GM18505 (cell line): ENCODE data around the gene HBD.

Source experiments
- ATAC-seq: cut with Tn5 transposase; IDR thresholded peaks from one replicate; pipeline ENCODE4 v1.9.1; 2021; ENCODE audit not compliant: unreplicated experiment
- POLR2A ChIP-seq: IDR thresholded peaks from 4 replicates; pipeline ENCODE4 v1.6.1; 2011; ENCODE audit warnings: borderline replicate concordance; ENCODE audit not compliant: insufficient read depth, insufficient read length; ENCODE audit errors: extremely low read depth

The HBD gene

DNA sequence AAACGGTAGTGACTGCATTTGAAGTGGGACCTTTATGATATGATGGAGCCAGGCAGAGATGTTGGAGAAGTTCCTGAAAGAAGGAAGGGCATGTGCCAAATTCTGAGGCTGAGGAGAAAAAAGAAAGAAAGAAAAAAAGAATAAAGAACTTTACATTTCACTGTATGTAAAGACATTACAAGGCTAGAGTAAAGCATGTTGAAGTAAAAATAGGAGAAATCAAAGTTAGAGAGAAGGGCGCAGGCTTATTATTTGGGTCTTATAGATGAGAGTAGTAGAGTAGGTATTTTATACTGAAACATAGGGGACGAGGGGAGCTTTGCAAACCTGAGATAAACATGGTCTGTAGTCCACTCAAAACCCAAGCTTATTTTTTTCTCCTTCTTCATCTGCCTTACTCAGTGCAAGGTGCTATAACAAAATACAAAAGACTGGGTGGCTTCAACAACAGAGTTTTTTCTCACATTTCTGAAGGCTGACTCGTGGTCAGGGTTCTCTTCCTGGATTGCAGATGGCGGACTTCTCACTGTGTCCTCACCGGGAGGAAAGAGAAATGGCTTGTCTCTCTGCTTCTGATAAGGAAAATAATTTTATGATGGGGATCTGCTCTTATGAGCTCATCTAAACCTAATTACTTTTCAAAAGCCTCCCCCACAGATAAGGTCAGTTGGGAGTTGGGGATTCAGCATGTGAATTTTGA lies 12.6 kb upstream of the HBD start:
- no peak for ATAC-seq
- TF ChIP-seq POLR2A, result no peak

DNA sequence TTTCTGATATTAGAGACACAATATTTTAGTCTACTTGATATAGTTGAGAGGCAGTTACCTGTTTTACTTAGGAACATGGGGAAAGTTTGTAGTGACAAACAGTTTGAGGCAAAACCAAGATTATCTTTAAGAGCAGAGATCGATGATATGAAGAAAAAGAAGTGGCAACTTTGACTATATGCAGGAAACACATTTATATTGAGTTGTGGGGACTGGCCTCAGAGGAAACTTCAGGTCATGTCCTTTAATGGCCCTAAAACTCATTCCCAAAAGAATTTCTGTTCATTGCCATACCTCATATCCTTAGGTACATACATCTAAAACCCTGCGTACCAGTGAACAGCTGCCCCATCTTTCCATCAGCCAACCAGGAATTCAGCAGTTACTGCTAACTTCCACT lies 10.9 kb upstream of the HBD start:
- no peak for TF ChIP-seq POLR2A
- no peak for ATAC-seq

DNA sequence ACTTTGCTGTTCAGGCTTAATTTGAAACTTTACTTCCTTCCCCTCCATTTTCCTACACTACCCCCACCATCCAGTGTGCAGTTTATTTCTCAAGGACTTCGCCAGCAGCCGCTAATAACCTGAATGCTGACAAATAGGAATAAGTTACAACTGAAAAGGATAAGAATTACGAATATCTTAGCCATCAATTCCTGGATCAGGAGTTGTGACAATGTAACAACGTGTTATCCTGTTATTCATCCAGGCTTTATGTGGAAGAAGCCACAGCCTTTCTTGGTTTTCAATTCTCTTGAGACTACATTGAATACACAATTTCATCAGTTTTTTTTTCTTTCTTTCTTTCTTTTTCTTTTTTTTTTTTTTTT lies 9.5 kb upstream of the HBD start:
- TF ChIP-seq POLR2A, result no peak
- ATAC-seq, result no peak

DNA sequence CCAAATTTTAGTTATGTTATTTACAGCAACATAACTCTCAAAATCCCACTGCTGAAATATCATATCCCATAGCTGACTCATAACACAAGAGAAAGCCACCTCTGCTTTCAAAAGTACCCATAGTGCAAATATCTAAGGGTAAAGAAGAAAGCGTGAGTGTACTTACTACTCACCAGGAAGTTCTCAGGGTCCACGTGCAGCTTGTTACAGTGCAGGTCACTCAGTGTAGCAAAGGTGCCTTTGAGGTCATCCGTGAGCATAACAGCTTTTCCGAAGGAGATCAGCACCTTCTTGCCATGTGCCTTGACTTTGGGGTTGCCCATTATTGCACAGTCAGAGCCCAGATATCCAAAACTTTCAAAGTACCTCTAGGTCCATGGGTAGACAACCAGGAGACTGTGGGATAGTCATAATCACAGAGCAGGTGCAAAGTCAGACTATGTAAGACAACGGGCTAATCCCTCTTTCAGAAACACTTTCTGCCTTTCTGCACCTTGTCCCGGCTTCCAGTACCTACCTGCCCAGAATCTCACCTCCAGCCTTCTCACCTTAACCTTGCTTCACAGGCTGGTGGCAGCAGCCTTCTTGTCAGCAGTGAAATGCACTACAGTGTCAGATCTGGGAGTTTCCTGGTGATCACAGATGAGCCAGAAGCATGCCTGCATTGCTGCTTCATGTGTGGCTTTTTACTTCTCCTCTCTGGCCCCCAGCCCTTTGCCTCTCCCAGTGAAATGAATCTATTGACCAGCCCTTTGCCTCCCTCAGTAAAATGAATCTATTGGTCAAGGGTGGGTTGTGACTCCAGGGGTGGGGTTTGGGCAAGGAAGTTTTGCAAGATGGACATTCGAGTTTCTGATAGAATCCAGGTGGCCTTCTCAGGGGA lies 8.9 kb upstream of the HBD start:
- no peak for ATAC-seq
- TF ChIP-seq POLR2A, result no peak

DNA sequence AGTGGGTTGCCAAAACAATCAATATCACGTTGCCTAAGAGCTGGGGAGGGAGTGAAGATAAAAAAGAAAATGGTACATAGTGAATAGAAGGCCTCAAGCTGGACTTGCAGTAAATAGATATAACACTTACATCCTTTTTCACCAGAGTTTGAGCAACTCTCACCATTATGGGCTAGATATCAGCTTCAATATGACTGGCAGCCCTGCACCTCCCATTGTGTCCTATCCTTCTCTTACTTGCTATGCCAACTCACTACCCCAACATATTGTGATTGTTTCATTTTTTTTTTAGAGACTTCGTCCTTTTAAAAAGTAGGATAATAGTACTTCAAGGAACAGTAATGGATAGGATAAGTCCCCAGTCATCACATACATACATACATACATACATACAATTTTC lies 7.9 kb upstream of the HBD start:
- TF ChIP-seq POLR2A, result no peak
- ATAC-seq, result no peak

DNA sequence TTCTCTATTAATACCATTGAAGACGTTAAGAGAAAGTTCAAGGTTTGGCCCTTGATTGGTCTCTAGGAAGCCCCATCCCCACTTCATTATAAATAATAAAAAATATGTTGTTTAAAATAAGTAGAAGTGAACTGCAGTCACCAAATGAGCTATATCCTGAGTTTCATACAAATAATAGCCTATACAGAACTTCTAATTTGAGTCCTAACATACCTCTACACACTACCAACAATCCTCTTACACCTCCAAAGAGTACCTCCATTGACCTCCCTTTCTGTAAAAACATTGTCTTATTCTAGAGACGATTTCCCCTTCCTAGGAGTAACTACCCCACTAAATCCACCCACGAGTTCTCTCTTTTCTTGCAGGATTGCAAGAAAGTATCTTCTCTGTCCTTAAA lies 7.2 kb upstream of the HBD start:
- ATAC-seq, result no peak
- TF ChIP-seq POLR2A, result no peak

DNA sequence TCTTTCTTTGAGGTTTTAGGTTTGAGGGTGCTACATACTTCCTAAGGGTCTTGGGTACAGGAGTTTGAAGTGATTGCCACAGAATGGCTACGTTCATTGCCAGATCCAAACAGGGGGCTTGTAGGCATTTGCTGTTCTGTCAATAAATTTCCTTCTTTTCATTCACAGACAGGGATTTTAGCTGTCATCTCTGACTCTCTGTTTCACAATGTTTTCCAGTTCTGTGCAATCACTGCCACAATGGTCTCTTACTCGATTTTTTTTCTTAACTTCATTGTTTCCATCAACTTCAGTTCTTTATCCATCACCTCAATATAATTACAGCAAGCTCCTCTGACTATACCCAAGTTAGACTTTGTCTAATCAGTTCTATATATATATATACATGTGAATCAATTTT lies 6.2 kb upstream of the HBD start:
- no peak for ATAC-seq
- TF ChIP-seq POLR2A, result no peak

DNA sequence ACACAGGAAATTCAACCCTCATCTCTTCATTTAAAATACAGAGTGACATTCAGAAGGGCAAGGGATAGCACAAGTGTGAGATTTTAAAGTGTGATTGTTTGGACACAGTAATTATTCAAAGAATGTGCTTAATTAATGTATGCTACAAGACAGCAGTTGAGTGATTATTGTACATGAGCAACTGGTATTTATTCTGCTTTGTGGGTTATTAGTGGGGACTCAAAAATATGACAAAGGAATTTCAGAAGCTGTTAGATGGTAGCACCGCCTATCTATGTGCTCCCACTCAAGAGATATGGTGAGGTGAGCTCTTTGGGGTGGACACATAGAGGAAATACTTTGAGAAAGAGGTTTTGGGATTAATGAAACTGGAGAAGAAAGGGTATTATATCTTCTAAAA lies 5.8 kb upstream of the HBD start:
- ATAC-seq, result no peak
- no peak for TF ChIP-seq POLR2A

DNA sequence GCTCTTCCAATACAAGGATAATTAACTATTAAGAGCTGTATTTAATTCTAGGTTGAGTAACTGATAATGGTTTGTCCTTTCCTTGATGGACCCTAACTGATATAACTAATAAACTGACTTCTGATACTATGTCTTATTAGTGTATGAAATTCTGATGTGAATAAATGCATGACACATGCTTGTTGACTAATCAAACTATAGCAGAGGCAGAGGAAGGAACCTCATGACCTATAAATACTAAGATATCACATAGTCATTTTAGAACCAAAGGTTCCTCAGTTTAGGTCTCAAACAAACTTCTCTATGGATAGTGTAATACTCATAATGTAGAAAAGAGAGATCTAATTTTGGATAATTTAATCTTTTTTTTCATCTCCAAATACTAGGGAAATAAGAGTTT lies 4.8 kb upstream of the HBD start:
- no peak for TF ChIP-seq POLR2A
- ATAC-seq, result no peak

DNA sequence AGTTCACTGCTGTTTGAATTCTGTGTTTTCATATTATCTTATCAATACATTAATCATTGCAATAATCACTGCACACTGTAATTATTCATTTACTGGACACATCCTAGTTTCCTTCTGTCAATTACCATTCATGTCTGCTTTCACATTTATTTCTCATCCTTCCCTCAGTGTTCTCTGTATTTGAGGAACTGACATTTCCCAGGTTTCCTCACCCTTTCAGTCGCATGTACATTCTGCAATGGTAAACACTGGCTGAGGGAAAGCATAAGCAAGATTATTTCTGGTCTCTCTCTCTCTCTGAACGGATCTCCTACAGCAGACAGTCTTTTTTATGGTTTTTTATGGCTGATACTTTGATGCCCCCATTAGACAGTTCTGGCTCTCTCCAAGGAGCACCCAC lies 4.2 kb upstream of the HBD start:
- ATAC-seq, result no peak
- TF ChIP-seq POLR2A, result no peak

DNA sequence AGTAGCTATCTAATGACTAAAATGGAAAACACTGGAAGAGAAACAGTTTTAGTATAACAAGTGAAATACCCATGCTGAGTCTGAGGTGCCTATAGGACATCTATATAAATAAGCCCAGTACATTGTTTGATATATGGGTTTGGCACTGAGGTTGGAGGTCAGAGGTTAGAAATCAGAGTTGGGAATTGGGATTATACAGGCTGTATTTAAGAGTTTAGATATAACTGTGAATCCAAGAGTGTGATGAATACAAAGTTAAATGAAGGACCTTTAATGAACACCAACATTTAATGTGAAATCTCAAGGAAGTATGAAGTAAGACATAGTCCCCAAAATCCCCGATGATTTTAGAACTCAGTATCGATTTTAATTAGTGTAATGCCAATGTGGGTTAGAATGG lies 3.1 kb upstream of the HBD start:
- no peak for TF ChIP-seq POLR2A
- ATAC-seq, result no peak

DNA sequence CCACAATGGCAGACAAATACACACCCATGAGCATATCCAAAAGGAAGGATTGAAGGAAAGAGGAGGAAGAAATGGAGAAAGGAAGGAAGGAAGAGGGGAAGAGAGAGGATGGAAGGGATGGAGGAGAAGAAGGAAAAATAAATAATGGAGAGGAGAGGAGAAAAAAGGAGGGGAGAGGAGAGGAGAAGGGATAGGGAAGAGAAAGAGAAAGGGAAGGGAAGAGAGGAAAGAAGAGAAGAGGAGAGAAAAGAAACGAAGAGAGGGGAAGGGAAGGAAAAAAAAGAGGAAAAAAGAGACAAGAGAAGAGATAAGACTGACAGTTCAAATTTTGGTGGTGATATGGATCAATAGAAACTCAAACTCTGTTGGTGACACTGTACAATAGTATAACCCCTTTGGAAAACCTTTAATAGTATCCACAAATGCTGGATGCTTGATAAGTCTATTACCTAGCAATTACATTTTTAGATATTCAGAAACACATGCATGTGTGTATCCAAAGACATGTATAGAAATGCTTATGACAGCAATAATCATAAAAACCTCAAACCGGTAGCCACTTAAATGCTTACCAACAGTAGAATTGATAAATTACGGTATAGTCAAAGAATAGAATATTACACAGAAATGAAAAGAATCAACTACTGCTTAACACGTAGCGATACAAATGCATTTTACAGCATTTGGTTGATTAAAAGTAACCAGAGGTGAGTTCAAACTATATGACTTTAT lies 1.2 kb upstream of the HBD start:
- TF ChIP-seq POLR2A, result no peak
- no peak for ATAC-seq

DNA sequence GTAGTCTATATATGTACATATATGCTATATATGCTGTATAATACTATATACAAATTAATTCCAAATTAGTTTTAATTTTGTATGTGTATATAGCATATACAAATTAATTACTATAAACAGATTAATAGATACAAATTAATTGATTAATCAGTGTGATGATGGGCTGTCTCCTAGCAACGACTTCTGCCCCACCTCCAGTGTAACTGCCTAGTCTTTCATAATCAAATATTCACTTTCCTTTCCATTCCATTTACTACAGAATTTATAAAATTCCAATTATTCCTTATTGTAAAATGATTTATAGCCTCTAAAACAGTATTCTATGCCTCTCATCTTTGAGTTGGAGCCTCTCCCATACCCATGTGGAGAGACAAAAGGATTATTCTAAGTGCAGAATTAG lies 976 bp downstream of the HBD start:
- ATAC-seq, result no peak
- no peak for TF ChIP-seq POLR2A

DNA sequence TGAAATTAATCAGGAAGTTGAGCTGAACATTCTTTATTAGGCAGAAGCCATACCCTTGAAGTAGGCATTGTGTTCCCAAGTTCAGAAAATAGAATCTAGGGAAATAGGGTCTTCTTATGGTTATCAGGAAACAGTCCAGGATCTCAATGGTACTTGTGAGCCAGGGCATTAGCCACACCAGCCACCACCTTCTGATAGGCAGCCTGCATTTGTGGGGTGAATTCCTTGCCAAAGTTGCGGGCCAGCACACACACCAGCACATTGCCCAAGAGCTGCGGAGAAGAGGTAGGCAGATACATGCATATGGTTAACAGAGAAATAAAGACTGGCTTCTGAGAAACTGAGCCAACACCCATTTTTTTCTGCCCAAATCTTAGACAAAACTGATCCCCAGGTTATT lies 1.5 kb downstream of the HBD start:
- TF ChIP-seq POLR2A, result no peak
- ATAC-seq, result no peak
